Measurements from ENCODE around the gene NUDCD3. TPM values are rescaled to one million over a fixed set of nuclear protein-coding genes. Genes with fewer than 3 reads are reported as not detected.

Gene NUDCD3
- total and polyA plus RNA-seq, 2 of the 8 experiments (the other 6 are each of a cell fraction or from before 2014, with no cell fraction given), result 35.2 to 93.7 TPM

- TF ChIP-seq HDAC2 (IDR thresholded peaks at IDR 0.05; ENCODE audit: borderline replicate concordance in 1 of 2, low read depth in 2 of 2, low read length in 2 of 2) (no peak), NRF1 (IDR thresholded peaks at IDR 0.05; ENCODE audit: low read depth, low read length) (no peak), SIX5 (IDR thresholded peaks at IDR 0.05; ENCODE audit: low read depth, low read length) (no peak)
Measured at GRCh38 chr7:44433255-44434022, 57.0 kb downstream of the NUDCD3 start (continued).

Data from H1 (cell line).